OCI-LY1 (cell line): Measurements from ENCODE around the gene DNMT3A.

Experiments used
- EZH2 ChIP-seq: fragments of 200-600 bp; sonication (generic), shearing (Covaris generic); IDR thresholded peaks from 2 replicates; pipeline ENCODE4 v1.8.0; 2017; ENCODE audit warnings: borderline replicate concordance, mixed run types, mild to moderate bottlenecking, antibody characterized with exemption, low read length, moderate library complexity, mixed read lengths
- TF ChIP-seq, protein P1 (sequence below): fragments of 200-600 bp; sonication (generic), shearing (Covaris generic); IDR thresholded peaks from 2 replicates; pipeline ENCODE4 v1.5.1; 2017; ENCODE audit warnings: mild to moderate bottlenecking, antibody characterized with exemption, low read length, moderate library complexity, mixed read lengths

- TF ChIP-seq EZH2, result no peak
- TF ChIP-seq, protein P1, sequence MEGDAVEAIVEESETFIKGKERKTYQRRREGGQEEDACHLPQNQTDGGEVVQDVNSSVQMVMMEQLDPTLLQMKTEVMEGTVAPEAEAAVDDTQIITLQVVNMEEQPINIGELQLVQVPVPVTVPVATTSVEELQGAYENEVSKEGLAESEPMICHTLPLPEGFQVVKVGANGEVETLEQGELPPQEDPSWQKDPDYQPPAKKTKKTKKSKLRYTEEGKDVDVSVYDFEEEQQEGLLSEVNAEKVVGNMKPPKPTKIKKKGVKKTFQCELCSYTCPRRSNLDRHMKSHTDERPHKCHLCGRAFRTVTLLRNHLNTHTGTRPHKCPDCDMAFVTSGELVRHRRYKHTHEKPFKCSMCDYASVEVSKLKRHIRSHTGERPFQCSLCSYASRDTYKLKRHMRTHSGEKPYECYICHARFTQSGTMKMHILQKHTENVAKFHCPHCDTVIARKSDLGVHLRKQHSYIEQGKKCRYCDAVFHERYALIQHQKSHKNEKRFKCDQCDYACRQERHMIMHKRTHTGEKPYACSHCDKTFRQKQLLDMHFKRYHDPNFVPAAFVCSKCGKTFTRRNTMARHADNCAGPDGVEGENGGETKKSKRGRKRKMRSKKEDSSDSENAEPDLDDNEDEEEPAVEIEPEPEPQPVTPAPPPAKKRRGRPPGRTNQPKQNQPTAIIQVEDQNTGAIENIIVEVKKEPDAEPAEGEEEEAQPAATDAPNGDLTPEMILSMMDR, result no peak
Measured at GRCh38 chr2:25286723-25287483, 54.8 kb downstream of the DNMT3A start.
